Panc1 (cell line): Measurements from ENCODE around the gene CYP2A6.

Experiments used
- POLR2AphosphoS5 ChIP-seq: IDR thresholded peaks from 2 replicates; pipeline ENCODE4 v1.6.1; 2012; ENCODE audit warnings: mild to moderate bottlenecking, low read depth, low read length, moderate library complexity
- TF ChIP-seq, protein P1 (sequence below): fragments of 450-650 bp; IDR thresholded peaks from 2 replicates; pipeline ENCODE4 v1.5.1; 2017; ENCODE audit warnings: mild to moderate bottlenecking

DNA sequence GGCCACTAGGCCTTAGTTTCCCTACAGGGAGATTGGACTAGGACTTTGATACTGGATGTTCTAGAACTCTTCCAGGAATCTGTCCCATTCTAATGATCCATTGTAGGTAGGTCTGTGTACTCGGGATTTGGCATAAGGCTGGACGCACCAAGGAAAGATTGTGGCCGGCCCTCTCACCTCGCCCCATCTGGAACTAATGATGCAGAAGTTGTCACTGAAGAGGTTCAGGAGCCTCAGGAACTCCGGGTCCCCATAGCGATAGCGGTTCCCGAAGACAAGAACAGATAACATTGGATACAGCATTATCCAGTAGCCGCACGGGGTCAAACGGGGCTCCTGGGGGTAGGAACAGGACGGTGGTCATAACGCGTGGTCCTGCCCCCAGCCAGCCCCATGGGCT is 40.1 kb downstream of the CYP2A6 start:
- TF ChIP-seq, protein P1, sequence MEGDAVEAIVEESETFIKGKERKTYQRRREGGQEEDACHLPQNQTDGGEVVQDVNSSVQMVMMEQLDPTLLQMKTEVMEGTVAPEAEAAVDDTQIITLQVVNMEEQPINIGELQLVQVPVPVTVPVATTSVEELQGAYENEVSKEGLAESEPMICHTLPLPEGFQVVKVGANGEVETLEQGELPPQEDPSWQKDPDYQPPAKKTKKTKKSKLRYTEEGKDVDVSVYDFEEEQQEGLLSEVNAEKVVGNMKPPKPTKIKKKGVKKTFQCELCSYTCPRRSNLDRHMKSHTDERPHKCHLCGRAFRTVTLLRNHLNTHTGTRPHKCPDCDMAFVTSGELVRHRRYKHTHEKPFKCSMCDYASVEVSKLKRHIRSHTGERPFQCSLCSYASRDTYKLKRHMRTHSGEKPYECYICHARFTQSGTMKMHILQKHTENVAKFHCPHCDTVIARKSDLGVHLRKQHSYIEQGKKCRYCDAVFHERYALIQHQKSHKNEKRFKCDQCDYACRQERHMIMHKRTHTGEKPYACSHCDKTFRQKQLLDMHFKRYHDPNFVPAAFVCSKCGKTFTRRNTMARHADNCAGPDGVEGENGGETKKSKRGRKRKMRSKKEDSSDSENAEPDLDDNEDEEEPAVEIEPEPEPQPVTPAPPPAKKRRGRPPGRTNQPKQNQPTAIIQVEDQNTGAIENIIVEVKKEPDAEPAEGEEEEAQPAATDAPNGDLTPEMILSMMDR: no peak
- TF ChIP-seq POLR2AphosphoS5: no peak; the same call in 1 of the 2 replicates
